Measurements from ENCODE around the gene LTB. TPM values are rescaled to one million over a fixed set of nuclear protein-coding genes. Genes with fewer than 3 reads are reported as not detected.

The LTB gene
- polyA plus RNA-seq, 4 donors = 4.0 to 19.7 (median 8.0) TPM

DNA sequence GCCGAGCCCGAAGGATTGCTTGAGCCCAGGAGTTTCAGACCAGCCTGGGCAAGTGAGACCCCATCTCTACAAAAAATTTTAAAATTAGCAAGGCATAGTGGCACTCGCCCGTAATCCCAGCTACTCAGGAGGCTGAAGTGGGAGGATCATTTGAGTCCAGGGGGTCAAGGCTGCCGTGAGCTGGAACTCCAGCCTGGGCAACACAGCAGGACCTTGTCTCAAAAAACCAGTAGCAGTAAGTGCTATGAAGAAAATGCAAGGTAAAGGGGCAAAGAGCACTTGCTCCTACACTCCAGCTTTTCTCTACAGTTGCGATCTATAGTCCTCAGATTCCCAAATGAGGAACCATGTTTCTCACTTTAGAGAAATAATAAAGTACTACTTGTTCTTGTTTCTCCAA is 38.6 kb downstream of the LTB start:
- peaks cover 3 to 31% (median 9%) of the 10 kb centered on the region in 3 donors for H3K4me1 ChIP-seq (ENCODE audit: control insufficient read depth in 3 of 3, insufficient read depth in 2 of 3, low read depth in 1 of 3, low read length in 2 of 3)
- WGBS, 3 donors = 95% methylated on average over 6 of the region's 6 CpGs
- H3K36me3 ChIP-seq (ENCODE audit: control insufficient read depth in 3 of 3, insufficient read depth in 2 of 3, low read depth in 1 of 3, low read length in 3 of 3) = peaks cover 5 to 19% (median 7%) of the 10 kb centered on the region in 3 donors
- no peak for DNase-seq
- H3K27me3 ChIP-seq (ENCODE audit: control insufficient read depth in 3 of 3, insufficient read depth in 3 of 3, low read length in 3 of 3) = no peaks in the 10 kb centered on the region
- no peak for FAIRE-seq
- H3K4me3 ChIP-seq (ENCODE audit: low read depth in 1 of 3, low read length in 3 of 3) = no peak overlapping the region
- peaks cover 0 to 3% of the 10 kb centered on the region in 2 donors for H3K9me3 ChIP-seq (ENCODE audit: control insufficient read depth in 2 of 2, insufficient read depth in 1 of 2, low read depth in 1 of 2, low read length in 1 of 2)
- no peak overlapping the region for H3K27ac ChIP-seq (ENCODE audit: low read depth in 1 of 3, low read length in 2 of 3)

DNA sequence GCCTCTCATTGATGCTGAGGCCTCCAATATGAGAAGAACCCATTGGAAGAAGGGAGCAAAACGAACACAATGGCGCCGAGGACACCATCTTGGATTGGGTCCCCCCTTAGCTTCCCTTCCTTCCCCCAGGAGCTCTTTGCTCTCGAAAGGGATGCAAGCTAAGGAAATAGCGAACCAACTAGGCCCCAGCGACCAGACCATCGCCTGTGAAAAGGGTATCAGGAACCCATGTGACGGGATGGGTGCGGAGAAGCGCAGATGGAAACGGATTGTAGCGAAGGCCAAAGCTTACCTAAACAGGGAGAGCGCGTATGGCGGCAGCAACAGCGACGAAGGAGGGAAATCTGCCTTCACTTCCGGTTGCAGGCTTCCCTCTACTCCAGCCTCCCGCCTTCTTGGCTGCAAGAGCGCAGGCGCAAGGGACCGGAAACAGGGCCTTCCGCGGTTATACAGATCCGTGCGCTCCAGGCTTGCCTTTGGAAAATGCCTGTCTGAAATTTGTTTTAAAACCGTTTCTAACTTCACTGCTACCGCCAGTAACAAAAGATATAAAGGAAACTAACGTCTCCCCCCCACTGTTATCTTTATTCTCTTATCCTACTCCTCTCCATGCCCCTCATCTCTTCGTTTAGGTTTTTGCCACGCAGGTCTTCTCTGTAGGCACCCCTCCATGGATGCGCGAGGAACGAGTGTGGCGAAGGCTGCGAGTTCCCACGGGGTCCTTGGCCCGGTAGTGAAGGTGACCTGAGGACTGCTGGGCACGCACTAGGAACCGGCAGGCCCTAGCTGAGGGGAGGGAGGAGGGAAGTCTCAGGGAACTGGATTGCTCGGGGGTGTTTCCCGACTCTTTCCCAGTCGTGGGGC is 40.3 kb downstream of the LTB start, which contains the start of gene DDX39B:
Gene DDX39B (minus strand): TSS at position 346 of the 864 bp plus-strand sequence. CDS start 1,471 bp downstream, outside the sequence.
- peaks cover 0 to 23% (median 4%) of the 10 kb centered on the region in 3 donors for H3K4me1 ChIP-seq (ENCODE audit: control insufficient read depth in 3 of 3, insufficient read depth in 2 of 3, low read depth in 1 of 3, low read length in 2 of 3)
- FAIRE-seq (no peak), DNase-seq (peak; percentile 98 to 99)
- H3K36me3 ChIP-seq (ENCODE audit: control insufficient read depth in 3 of 3, insufficient read depth in 2 of 3, low read depth in 1 of 3, low read length in 3 of 3) = peaks cover 7 to 28% (median 8%) of the 10 kb centered on the region in 3 donors
- H3K9me3 ChIP-seq (ENCODE audit: control insufficient read depth in 2 of 2, insufficient read depth in 1 of 2, low read depth in 1 of 2, low read length in 1 of 2) = no peaks in the 10 kb centered on the region
- H3K27me3 ChIP-seq (ENCODE audit: control insufficient read depth in 3 of 3, insufficient read depth in 3 of 3, low read length in 3 of 3) = no peaks in the 10 kb centered on the region
- H3K4me3 ChIP-seq (ENCODE audit: low read depth in 1 of 3, low read length in 3 of 3) = peak within 1 kb of the TSS; percentile 55 to 86 (median 82)
- peak within 1 kb of the TSS; percentile 92 to 94 (median 92) for H3K27ac ChIP-seq (ENCODE audit: low read depth in 1 of 3, low read length in 2 of 3)
- 0 to 1% (median 0%) methylated on average over 43 of the region's 43 CpGs for WGBS, 3 donors

GRCh38 chr6:31541059-31541657 is 41.1 kb downstream of the LTB start:
- peak overlapping the region; percentile 92 to 94 (median 92) for H3K27ac ChIP-seq (ENCODE audit: low read depth in 1 of 3, low read length in 2 of 3)
- H3K9me3 ChIP-seq (ENCODE audit: control insufficient read depth in 2 of 2, insufficient read depth in 1 of 2, low read depth in 1 of 2, low read length in 1 of 2) = no peaks in the 10 kb centered on the region
- FAIRE-seq (no peak), DNase-seq (peak; percentile 56 to 70)
- H3K4me3 ChIP-seq (ENCODE audit: low read depth in 1 of 3, low read length in 3 of 3) = peak overlapping the region; percentile 37 to 86 (median 82)
- no peaks in the 10 kb centered on the region for H3K27me3 ChIP-seq (ENCODE audit: control insufficient read depth in 3 of 3, insufficient read depth in 3 of 3, low read length in 3 of 3)
- peaks cover 15 to 35% (median 16%) of the 10 kb centered on the region in 3 donors for H3K36me3 ChIP-seq (ENCODE audit: control insufficient read depth in 3 of 3, insufficient read depth in 2 of 3, low read depth in 1 of 3, low read length in 3 of 3)
- 0 to 1% (median 0%) methylated on average over 21 of the region's 21 CpGs for WGBS, 3 donors
- H3K4me1 ChIP-seq (ENCODE audit: control insufficient read depth in 3 of 3, insufficient read depth in 2 of 3, low read depth in 1 of 3, low read length in 2 of 3) = peaks cover 0 to 23% (median 4%) of the 10 kb centered on the region in 3 donors

DNA sequence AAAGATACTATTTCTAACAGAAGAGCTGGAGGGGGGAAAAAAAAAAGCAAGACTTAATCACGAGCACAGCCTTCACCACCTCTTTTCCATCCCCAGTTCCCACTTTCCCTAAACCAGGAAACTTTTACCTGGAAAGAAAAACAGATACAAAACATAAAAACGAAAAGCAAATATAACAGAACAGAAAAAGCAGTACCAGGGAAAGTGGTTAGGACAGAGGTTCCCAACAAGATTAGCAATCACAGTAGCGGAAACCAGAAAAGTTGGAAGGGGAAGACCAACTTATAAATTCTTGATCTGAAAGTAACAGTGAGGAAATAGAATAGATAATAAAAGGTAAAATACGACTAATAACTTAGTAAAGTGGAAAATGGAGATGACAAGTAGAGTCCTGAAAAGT is 41.6 kb downstream of the LTB start:
- peak overlapping the region; percentile 37 to 86 (median 82) for H3K4me3 ChIP-seq (ENCODE audit: low read depth in 1 of 3, low read length in 3 of 3)
- H3K4me1 ChIP-seq (ENCODE audit: control insufficient read depth in 3 of 3, insufficient read depth in 2 of 3, low read depth in 1 of 3, low read length in 2 of 3) = peaks cover 0 to 23% (median 4%) of the 10 kb centered on the region in 3 donors
- peak overlapping the region; percentile 92 to 94 (median 92) for H3K27ac ChIP-seq (ENCODE audit: low read depth in 1 of 3, low read length in 2 of 3)
- no peaks in the 10 kb centered on the region for H3K27me3 ChIP-seq (ENCODE audit: control insufficient read depth in 3 of 3, insufficient read depth in 3 of 3, low read length in 3 of 3)
- FAIRE-seq (no peak), DNase-seq (no peak)
- 4 to 8% (median 6%) methylated on average over 4 of the region's 4 CpGs for WGBS, 3 donors
- no peaks in the 10 kb centered on the region for H3K9me3 ChIP-seq (ENCODE audit: control insufficient read depth in 2 of 2, insufficient read depth in 1 of 2, low read depth in 1 of 2, low read length in 1 of 2)
- peaks cover 16 to 36% (median 19%) of the 10 kb centered on the region in 3 donors for H3K36me3 ChIP-seq (ENCODE audit: control insufficient read depth in 3 of 3, insufficient read depth in 2 of 3, low read depth in 1 of 3, low read length in 3 of 3)

DNA sequence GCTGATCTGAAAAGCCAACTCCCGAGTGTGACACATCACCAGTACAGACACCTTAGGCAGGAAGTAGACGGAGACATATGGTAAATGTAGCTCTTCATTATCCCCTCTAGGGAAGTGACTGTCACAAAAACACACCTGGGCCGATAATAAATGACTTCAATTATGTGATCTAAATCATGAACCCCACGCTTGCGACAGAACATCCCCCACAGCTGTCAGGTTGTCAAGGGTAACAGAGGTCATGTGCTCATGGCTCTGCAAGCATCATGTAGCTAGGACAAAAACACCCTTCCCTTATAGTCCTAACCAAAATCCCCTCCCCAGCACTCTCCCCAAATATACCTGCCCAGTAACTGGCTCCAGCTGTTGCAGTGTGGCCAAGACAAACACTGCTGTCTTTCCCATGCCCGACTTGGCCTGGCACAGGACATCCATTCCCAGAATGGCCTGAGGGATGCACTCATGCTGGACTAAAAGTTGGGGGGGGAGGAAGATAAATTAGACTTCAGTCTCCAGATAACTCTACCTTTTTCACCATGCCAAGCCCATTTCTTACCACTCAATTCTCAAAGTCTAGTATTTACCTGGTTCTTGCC is 43.3 kb downstream of the LTB start:
- FAIRE-seq = no peak
- H3K4me3 ChIP-seq (ENCODE audit: low read depth in 1 of 3, low read length in 3 of 3) = peak overlapping the region in 1 of 3 donors; percentile 82
- peaks cover 0 to 23% (median 4%) of the 10 kb centered on the region in 3 donors for H3K4me1 ChIP-seq (ENCODE audit: control insufficient read depth in 3 of 3, insufficient read depth in 2 of 3, low read depth in 1 of 3, low read length in 2 of 3)

DNA sequence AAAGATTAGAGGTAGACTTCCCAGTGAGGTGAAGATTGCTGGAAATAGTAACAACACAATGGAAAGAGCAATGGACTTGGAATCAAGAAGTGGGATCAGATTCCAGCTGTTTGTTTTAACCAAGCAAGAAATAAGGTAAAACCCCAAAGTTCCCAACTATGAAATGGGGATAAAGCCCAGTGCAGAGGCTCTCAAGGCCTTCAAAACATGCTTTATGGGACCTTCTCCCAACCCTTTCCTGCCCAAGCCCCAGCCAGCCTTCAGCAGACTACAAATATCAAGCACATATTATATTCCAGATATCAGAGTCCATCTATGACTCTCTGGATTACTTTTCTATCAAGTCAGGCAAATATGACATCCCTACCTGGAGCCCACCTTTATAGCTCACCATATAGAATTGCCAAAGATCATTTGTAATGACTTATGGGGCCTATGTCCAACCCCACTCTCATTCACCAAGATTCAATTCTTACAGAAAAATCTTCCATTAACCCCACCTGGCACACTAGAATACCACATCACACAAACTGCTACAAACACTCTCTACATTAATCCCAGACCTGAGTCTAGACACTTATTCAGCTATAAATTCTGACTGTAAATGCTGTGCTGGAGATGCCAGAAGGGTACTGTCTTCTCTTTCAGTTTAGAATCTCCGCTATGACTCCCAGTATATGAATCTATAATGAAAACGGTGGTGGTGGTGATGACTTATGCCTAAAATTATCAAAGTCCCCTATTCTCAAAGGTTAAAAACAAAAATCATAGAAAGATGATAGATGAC is 46.5 kb downstream of the LTB start:
- H3K27ac ChIP-seq (ENCODE audit: low read depth in 1 of 3, low read length in 2 of 3) = no peak overlapping the region
- FAIRE-seq = no peak
- DNase-seq = no peak
- no peaks in the 10 kb centered on the region for H3K27me3 ChIP-seq (ENCODE audit: control insufficient read depth in 3 of 3, insufficient read depth in 3 of 3, low read length in 3 of 3)
- 26 to 36% (median 27%) methylated on average over 2 of the region's 2 CpGs for WGBS, 3 donors
- H3K4me1 ChIP-seq (ENCODE audit: control insufficient read depth in 3 of 3, insufficient read depth in 2 of 3, low read depth in 1 of 3, low read length in 2 of 3) = peaks cover 0 to 17% (median 4%) of the 10 kb centered on the region in 3 donors
- H3K36me3 ChIP-seq (ENCODE audit: control insufficient read depth in 3 of 3, insufficient read depth in 2 of 3, low read depth in 1 of 3, low read length in 3 of 3) = peaks cover 53 to 71% (median 53%) of the 10 kb centered on the region in 3 donors
- no peaks in the 10 kb centered on the region for H3K9me3 ChIP-seq (ENCODE audit: control insufficient read depth in 2 of 2, insufficient read depth in 1 of 2, low read depth in 1 of 2, low read length in 1 of 2)
- H3K4me3 ChIP-seq (ENCODE audit: low read depth in 1 of 3, low read length in 3 of 3) = no peak overlapping the region

More for the DNA sequence above, 43.3 kb downstream of the LTB start:
- Histone ChIP-seq H3K36me3 (ENCODE audit: control insufficient read depth in 3 of 3, insufficient read depth in 2 of 3, low read depth in 1 of 3, low read length in 3 of 3) (peaks cover 31 to 52% (median 33%) of the 10 kb centered on the region in 3 donors), H3K9me3 (ENCODE audit: control insufficient read depth in 2 of 2, insufficient read depth in 1 of 2, low read depth in 1 of 2, low read length in 1 of 2) (no peaks in the 10 kb centered on the region), H3K27me3 (ENCODE audit: control insufficient read depth in 3 of 3, insufficient read depth in 3 of 3, low read length in 3 of 3) (no peaks in the 10 kb centered on the region), H3K27ac (ENCODE audit: low read depth in 1 of 3, low read length in 2 of 3) (no peak overlapping the region)
- WGBS, 3 donors = 26 to 53% (median 31%) methylated on average over 6 of the region's 6 CpGs
- no peak for DNase-seq

GRCh38 chr6:31534521-31535040 is 47.6 kb downstream of the LTB start:
- Histone ChIP-seq H3K27ac (ENCODE audit: low read depth in 1 of 3, low read length in 2 of 3) (no peak overlapping the region), H3K9me3 (ENCODE audit: control insufficient read depth in 2 of 2, insufficient read depth in 1 of 2, low read depth in 1 of 2, low read length in 1 of 2) (no peaks in the 10 kb centered on the region), H3K4me1 (ENCODE audit: control insufficient read depth in 3 of 3, insufficient read depth in 2 of 3, low read depth in 1 of 3, low read length in 2 of 3) (peaks cover 0 to 11% (median 0%) of the 10 kb centered on the region in 3 donors), H3K4me3 (ENCODE audit: low read depth in 1 of 3, low read length in 3 of 3) (no peak overlapping the region), H3K36me3 (ENCODE audit: control insufficient read depth in 3 of 3, insufficient read depth in 2 of 3, low read depth in 1 of 3, low read length in 3 of 3) (peaks cover 51 to 74% (median 56%) of the 10 kb centered on the region in 3 donors), H3K27me3 (ENCODE audit: control insufficient read depth in 3 of 3, insufficient read depth in 3 of 3, low read length in 3 of 3) (no peaks in the 10 kb centered on the region)
- no peak for FAIRE-seq
- 90 to 91% (median 90%) methylated on average over 24 of the region's 24 CpGs for WGBS, 3 donors
- DNase-seq = no peak

Data from small intestine (tissue), 7 donors.